LNCAP (cell line): Measurements from ENCODE around the gene LAMA2.

Source experiments
- CTCF ChIP-seq: fragments of 450-650 bp; IDR thresholded peaks from 2 replicates; pipeline ENCODE4 v1.5.1; 2017; ENCODE audit warnings: mild to moderate bottlenecking

The LAMA2 gene

GRCh38 chr6:128918886-128919285, 35.9 kb downstream of the LAMA2 start:
- TF ChIP-seq CTCF: no peak

- TF ChIP-seq CTCF: no peak
Observed at GRCh38 chr6:128919412-128920180, 36.7 kb downstream of the LAMA2 start.

- no peak for TF ChIP-seq CTCF
Observed at GRCh38 chr6:128925765-128926164, 42.8 kb downstream of the LAMA2 start.

GRCh38 chr6:128929869-128930268, 46.9 kb downstream of the LAMA2 start:
- TF ChIP-seq CTCF: no peak

GRCh38 chr6:128930321-128930720, 47.4 kb downstream of the LAMA2 start:
- no peak for TF ChIP-seq CTCF

- no peak for TF ChIP-seq CTCF
Observed at GRCh38 chr6:128932061-128932460, 49.1 kb downstream of the LAMA2 start.

- no peak for TF ChIP-seq CTCF
Observed at GRCh38 chr6:128950864-128951263, 67.9 kb downstream of the LAMA2 start.

GRCh38 chr6:128952902-128953301, 70.0 kb downstream of the LAMA2 start:
- TF ChIP-seq CTCF: no peak
